ENCODE results near the gene GRPEL2. TPM values are rescaled to one million over a fixed set of nuclear protein-coding genes. Genes with fewer than 3 reads are reported as not detected.

The GRPEL2 gene
- total and polyA plus RNA-seq, 2 of the 8 experiments (the other 6 are each of a cell fraction or from before 2014, with no cell fraction given), result 11.2 to 52.2 TPM

DNA sequence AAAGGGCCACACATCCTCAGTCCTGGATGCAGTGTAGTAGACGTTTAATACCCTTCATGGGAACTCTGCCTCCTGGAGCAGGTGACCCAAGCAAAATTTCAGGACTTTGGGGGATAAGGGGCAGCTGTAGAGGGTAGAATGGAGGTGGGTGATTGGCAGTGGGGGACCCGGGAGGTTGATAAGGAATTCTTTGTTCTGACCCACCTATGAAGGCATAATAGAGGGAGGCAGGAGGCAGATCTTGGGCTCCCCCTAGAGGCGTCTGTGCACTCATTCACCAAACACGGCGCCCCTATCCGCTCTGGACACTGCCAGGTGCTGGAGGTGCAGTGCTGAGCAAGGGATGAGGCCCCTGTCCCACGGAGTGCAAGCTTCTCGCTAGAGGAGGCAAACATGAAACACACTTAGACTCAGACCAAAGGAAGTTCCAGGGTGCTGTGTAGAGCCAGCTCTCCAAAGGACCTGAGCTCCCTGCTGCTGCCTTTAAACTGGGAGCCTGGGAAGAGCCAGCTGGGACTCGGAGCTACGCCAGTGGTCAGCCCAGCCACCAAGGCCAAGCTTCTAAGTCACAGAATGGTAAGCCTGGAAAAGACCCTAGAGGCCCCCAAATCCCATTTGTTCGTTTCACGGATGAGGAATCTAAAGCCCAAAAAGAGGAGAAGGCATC, 26.1 kb downstream of the GRPEL2 start (continued):
- TF ChIP-seq, protein P1, sequence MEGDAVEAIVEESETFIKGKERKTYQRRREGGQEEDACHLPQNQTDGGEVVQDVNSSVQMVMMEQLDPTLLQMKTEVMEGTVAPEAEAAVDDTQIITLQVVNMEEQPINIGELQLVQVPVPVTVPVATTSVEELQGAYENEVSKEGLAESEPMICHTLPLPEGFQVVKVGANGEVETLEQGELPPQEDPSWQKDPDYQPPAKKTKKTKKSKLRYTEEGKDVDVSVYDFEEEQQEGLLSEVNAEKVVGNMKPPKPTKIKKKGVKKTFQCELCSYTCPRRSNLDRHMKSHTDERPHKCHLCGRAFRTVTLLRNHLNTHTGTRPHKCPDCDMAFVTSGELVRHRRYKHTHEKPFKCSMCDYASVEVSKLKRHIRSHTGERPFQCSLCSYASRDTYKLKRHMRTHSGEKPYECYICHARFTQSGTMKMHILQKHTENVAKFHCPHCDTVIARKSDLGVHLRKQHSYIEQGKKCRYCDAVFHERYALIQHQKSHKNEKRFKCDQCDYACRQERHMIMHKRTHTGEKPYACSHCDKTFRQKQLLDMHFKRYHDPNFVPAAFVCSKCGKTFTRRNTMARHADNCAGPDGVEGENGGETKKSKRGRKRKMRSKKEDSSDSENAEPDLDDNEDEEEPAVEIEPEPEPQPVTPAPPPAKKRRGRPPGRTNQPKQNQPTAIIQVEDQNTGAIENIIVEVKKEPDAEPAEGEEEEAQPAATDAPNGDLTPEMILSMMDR (IDR thresholded peaks at IDR 0.05; ENCODE audit: control extremely low read depth in 1 of 3, insufficient read depth in 1 of 3, low read depth in 1 of 3, low read length in 3 of 3), result peak; percentile 86 to 88 (median 86)
- TF ChIP-seq CBX8 (IDR thresholded peaks at IDR 0.05; ENCODE audit: borderline replicate concordance, low read depth, low read length) (no peak), HDAC6 (IDR thresholded peaks at IDR 0.05; ENCODE audit: low read depth, low read length) (no peak), CHD1 (IDR thresholded peaks at IDR 0.05; ENCODE audit: low read depth, low read length) (no peak), ZNF274 (IDR thresholded peaks at IDR 0.05; ENCODE audit: borderline replicate concordance, extremely low read depth, low read length) (no peak), BCL11A (IDR thresholded peaks at IDR 0.05; ENCODE audit: low read depth in 2 of 2, low read length in 2 of 2) (no peak), SAP30 (IDR thresholded peaks at IDR 0.05; ENCODE audit: insufficient read depth, insufficient replicate concordance, low read length) (no peak), CTBP2 (IDR thresholded peaks at IDR 0.05; ENCODE audit: borderline replicate concordance, insufficient read depth, insufficient read length, low read length) (no peak), EZH2 (IDR thresholded peaks at IDR 0.05; ENCODE audit: low read depth, low read length, severe bottlenecking) (no peak), RAD21 (IDR thresholded peaks at IDR 0.05 in 1 of 2, conservative IDR thresholded peaks at IDR 0.05 in 1 of 2; ENCODE audit: low read depth in 2 of 2, low read length in 2 of 2) (peak; percentile 66 to 72), POLR2A (IDR thresholded peaks at IDR 0.05; ENCODE audit: control extremely low read depth in 1 of 2, low read depth in 2 of 2, low read length in 2 of 2) (no peak), YY1 (IDR thresholded peaks at IDR 0.05; ENCODE audit: low read depth, low read length) (no peak)

Measured in H1 (cell line).